ENCODE data around the gene TNFRSF13B.
"Not testable (repeated sequence)": the region's sequence is repeated elsewhere in the genome, so short reads cannot be mapped to it uniquely, and the experiment has no call there.

The TNFRSF13B gene

DNA sequence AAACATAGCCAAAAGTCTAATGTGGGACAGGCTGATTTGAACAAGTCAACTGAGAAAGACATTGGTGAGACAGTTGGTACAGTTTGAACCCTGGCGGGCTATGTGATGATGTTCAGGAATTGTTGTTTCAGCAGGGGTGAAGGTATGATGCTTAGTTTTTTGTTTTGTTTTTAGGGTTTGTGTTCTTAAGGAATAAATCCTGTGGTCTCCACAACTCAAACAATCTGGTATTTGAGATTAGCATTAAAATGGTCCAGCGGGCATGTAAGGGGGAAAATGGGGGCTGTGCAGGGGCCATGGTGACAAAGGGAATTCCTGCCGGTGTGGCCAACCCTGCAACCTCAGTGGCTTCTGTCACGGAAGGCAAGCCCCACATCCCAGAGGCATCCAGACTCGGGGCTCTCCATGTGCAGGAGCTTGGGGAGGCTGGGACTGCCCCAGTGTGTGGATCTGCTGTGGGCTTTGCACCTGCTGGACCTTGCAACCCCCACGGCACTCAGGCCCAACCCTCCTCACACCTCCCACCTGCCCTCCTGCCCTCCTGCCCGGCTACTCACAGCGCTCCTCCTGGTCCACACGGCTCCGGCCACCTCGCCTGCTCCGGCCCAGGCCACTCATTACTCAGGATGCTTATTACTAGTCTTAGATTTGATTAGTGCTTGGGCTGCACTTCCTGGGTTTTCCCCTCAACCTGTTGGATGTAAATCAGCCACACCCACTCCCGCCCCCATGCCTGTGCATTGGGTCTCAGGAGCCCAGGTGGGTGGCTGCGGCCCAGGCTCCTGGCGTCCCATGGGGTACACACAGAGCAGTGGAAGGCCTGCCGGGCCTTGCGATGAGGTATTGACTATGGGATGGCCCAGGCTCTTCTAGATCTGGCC is at the start of gene TNFRSF13B:
TSS of gene TNFRSF13B (minus strand) at position 661 of the 881 bp plus-strand sequence. CDS start at position 618, 43 bp downstream.
- no peak within 1 kb of the TSS for H3K27ac ChIP-seq
- H3K4me3 ChIP-seq, result no peak within 1 kb of the TSS

GRCh38 chr17:17021194-17021863 is 49.4 kb upstream of the TNFRSF13B start:
- Histone ChIP-seq H3K4me3 (no peak overlapping the region), H3K27ac (peak overlapping the region in 8 of 21 experiments; percentile 1 to 82 (median 62))

DNA sequence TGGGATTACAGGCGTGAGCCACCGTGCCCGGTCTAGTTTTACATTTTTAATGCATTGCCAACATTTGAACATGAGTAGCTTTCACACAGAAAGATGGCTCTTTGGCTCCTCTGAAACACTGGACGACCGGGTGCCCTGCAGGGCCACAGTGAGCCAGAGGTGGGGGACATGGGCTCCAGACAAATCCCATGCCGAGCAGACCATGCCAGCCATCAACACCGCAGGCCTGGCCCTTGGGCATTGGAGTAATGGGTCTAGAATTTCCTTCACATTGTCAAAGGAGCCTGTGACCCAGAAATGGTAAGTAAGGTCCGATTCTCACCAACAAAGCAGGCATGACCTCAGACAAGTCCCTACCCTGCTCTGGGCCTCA is 48.9 kb upstream of the TNFRSF13B start:
- Histone ChIP-seq H3K4me3 (no peak overlapping the region), H3K27ac (peak overlapping the region in 8 of 21 experiments; percentile 1 to 82 (median 49))

DNA sequence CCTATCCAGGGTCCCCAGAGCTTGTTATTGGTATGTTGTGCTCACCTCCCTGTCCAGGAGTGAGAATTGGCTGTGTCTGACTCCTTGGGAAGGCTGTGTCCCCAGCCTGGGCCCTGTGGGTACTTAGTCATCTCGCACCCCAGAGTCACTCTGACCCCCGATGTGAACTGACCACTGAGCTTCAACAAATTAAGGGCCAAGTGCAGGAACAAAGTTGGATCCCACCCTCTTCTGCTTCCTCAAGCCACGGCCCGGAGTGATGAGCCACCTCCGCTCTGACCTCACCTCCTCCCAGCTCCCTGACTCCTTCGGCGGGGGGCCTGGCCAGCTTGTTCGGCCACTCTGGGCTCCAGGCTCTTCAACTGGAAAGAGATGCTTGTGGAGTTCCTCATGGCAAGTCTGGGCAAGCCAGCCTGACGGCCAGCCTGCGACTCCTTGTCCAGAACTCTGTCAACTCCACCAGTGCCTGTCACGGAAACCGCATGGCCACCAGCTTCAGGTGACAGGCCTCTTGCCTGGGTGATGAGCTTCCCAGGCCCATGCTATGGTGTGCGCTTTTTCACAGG is 48.1 kb upstream of the TNFRSF13B start:
- H3K27ac ChIP-seq, result peak overlapping the region in 2 of 21 experiments; percentile 46 to 82
- H3K4me3 ChIP-seq, result no peak overlapping the region

GRCh38 chr17:17019430-17019762 is 47.5 kb upstream of the TNFRSF13B start:
- no peak overlapping the region for H3K4me3 ChIP-seq
- H3K27ac ChIP-seq, result no peak overlapping the region

GRCh38 chr17:17018612-17019429 is 46.9 kb upstream of the TNFRSF13B start:
- Histone ChIP-seq H3K4me3 (no peak overlapping the region), H3K27ac (peak overlapping the region in 4 of 21 experiments; percentile 1 to 39 (median 22))

- H3K4me3 ChIP-seq, result no peak overlapping the region
- no peak overlapping the region for H3K27ac ChIP-seq
Observed at GRCh38 chr17:17018021-17018441, 46.1 kb upstream of the TNFRSF13B start.

GRCh38 chr17:17017343-17018014 is 45.6 kb upstream of the TNFRSF13B start:
- Histone ChIP-seq H3K4me3 (no peak overlapping the region), H3K27ac (no peak overlapping the region)

GRCh38 chr17:17016199-17017197 is 44.6 kb upstream of the TNFRSF13B start:
- H3K4me3 ChIP-seq, H3K27ac ChIP-seq: not testable (repeated sequence)

DNA sequence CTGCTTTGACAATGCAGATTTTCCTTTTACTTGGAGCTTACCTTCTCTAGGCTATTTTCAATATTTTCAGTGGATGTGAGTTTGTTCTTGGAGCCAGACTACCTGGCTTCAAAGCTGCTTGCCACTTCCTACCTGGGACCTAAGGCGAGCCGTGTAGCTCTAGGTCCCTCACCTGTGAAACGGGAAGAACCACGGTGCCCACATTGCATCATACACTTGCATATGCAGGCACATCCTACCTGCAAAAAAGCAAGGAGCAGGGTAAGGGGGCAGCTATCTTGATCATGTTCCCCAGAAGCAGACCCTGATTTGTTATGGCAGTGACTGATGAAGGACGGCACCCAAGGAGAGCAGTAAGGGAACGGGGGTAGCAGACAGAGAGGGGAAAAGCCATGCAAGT is 43.3 kb upstream of the TNFRSF13B start:
- Histone ChIP-seq H3K4me3 (no peak overlapping the region), H3K27ac (peak overlapping the region in 2 of 21 experiments; percentile 7 to 25)

DNA sequence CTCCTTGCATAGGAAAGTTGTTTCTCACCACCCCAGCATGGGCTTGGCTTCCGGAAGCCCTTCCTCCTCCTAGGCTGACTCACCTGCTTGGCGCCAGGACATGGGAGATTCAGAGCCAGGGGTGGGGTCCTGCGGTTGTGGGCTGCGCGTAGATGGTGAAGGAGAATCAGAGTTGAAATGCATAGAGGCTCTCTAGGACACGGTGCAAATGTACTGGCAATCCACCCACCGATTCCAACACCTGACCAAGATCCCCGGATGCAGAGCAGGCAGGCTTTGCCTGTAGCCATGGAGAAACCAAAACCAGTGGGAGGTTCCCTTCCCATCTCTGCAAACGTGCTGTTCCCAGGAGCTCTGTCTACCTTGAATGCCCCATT is 42.8 kb upstream of the TNFRSF13B start:
- peak overlapping the region in 3 of 21 experiments; percentile 7 to 25 (median 15) for H3K27ac ChIP-seq
- H3K4me3 ChIP-seq, result not testable (repeated sequence)

- H3K4me3 ChIP-seq, result not testable (repeated sequence)
- H3K27ac ChIP-seq, result peak overlapping the region in 2 of 21 experiments; percentile 7 to 15
Observed at GRCh38 chr17:17013828-17014747, 42.2 kb upstream of the TNFRSF13B start.

DNA sequence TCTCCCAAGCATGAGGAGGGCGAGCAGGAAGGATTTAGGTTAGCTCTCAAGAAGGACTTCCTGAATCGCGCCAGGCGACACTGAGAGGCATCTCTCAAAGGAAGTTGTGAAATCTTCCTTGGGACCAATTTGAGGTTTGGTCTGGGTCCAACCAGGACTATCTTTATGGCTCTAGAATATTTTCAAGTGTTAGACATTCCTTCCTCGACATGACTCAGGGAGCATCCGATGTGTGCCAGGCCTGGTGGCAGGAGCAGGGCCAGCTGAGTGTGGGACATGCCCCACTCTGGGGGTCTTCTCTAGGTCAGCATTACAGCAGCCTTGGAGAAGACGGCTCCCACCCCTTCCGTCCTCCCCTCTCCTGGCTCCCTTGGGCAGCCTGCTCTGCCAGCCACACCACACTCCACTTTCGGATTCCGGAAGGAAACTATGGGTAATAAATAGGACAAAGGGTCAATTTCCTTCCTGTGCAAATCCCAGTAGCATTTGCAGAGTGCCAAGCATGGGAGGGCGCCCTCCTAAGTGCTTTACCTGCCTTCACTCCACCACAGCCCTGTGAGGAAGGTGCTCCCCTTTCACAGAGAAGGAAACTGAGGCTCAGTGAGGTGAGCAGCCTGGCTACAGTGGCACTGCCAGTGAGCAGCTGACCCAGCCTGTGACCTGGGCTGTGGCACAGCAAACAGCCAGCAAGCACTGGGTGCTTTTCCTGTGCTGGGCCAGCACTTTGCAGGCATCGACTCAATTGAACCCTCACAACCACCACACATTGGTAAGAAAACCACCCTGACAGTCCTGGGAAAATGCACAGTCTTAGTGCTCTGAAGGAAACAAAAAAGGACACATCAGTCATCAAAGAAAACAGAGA is 39.4 kb upstream of the TNFRSF13B start:
- H3K4me3 ChIP-seq, H3K27ac ChIP-seq: not testable (repeated sequence)

DNA sequence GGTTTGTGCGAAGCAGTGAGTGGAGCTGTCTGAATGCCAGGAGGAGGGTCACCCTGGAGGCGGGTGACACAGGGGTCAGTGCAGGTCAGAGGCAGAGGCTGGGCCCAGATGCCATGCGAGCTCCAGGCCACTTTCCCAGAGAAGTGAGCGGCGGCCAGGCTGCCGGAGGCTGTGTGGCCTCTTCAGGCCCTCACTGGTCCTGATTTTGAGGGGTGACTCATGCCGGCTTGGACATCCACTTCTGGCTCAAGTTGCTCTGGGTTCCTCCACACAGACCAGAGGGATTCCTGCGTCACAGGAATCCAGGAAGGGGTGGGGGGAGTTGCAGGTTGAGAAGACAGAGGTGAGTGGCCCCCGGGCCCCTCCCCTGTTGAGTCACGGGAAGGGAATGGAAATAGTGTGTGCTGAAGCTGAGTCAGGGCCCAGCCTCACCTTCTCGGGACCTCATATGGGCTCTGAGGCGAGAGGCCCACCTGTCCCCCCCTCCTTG is 38.7 kb upstream of the TNFRSF13B start:
- not testable (repeated sequence) for H3K4me3 ChIP-seq, H3K27ac ChIP-seq

DNA sequence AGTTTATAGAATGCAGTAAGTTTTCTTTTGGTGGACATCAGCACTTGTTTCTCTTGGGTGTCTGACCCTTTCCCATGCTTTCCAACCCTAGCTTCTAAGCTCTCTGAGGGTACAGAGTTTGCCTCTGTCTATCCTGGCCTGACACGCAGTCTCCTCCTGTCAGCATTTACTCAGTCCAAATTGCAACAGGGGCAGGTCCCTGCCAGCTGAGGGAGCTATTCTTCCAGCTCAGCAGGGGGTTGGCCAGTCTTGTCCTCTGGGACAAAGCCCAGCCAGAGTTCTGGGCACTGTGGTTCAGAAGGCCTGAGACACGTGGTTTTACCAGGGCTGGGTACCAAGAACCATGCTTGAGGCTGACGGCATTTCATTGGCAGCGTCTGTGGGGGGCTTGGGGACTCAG is 38.1 kb upstream of the TNFRSF13B start:
- not testable (repeated sequence) for H3K4me3 ChIP-seq, H3K27ac ChIP-seq

Data from skin epidermis (tissue), 12 donors.